PC-3 (cell line): Measurements from ENCODE around the gene MRPS7. TPM values are rescaled to one million over a fixed set of nuclear protein-coding genes. Genes with fewer than 3 reads are reported as not detected.

Experiments used
- ATAC-seq: fragments of 200-7000 bp; cut with Tn5 transposase; 2 replicates; pipeline ENCODE4 v1.9.1; 2020; ENCODE audit warnings: mild to moderate bottlenecking, moderate library complexity
- BruUV-seq: library from RNA; stranded (reverse); fragments of 400-500 nt; replicated peaks from 2 replicates; lab custom pipeline; 2021; lab: Mats Ljungman, UMichigan
- CTCF ChIA-PET: fragments of 300-600 bp; sonication (Branson Sonifier 250); formaldehyde crosslinking; loops from one replicate; lab custom pipeline; 2022; ENCODE audit warnings: antibody characterized with exemption; lab: Charles Lee
- POLR2A ChIA-PET: fragments of 300-600 bp; sonication (Branson Sonifier 250); formaldehyde crosslinking; loops from one replicate; lab custom pipeline; 2022; ENCODE audit warnings: antibody characterized with exemption; ENCODE audit not compliant: unreplicated experiment; lab: Charles Lee
- DNase-seq: peaks from one replicate; pipeline ENCODE4 v3.0.0-alpha.2; 2015
- H2AFZ ChIP-seq: fragments of 300-600 bp; sonication (generic); 2 replicates; pipeline ENCODE4 v1.6.0; 2016; ENCODE audit warnings: antibody characterized with exemption, low read length
- H3F3A ChIP-seq: fragments of 300-600 bp; sonication (generic); one replicate; pipeline ENCODE4 v1.6.0; 2017; ENCODE audit warnings: antibody characterized with exemption, low read length, control low read depth, mild to moderate bottlenecking; ENCODE audit not compliant: unreplicated experiment
- H3K27ac ChIP-seq: fragments of 300-600 bp; sonication (generic); 2 replicates; pipeline ENCODE4 v1.5.1; 2016; ENCODE audit warnings: mild to moderate bottlenecking, low read length
- H3K27me3 ChIP-seq: fragments of 300-600 bp; sonication (generic); 2 replicates; pipeline ENCODE4 v1.6.1; 2016; ENCODE audit warnings: low read length, mixed read lengths
- H3K36me3 ChIP-seq: fragments of 300-600 bp; sonication (generic); 2 replicates; pipeline ENCODE4 v1.6.1; 2016; ENCODE audit warnings: low read depth, mixed run types, low read length, mixed read lengths
- H3K4me1 ChIP-seq: fragments of 300-600 bp; sonication (generic); 2 replicates; pipeline ENCODE4 v1.5.1; 2016; ENCODE audit warnings: low read length; ENCODE audit not compliant: insufficient read depth
- H3K4me2 ChIP-seq: fragments of 300-600 bp; sonication (generic); 2 replicates; pipeline ENCODE4 v1.6.0; 2016; ENCODE audit warnings: low read length
- H3K4me3 ChIP-seq: fragments of 300-600 bp; sonication (generic); 2 replicates; pipeline ENCODE4 v1.5.1; 2016; ENCODE audit warnings: mild to moderate bottlenecking, low read length, mixed read lengths
- H3K79me2 ChIP-seq: fragments of 300-600 bp; sonication (generic); 2 replicates; pipeline ENCODE4 v1.6.1; 2017; ENCODE audit warnings: low read length, mixed read lengths
- H3K9ac ChIP-seq: fragments of 300-600 bp; sonication (generic); 2 replicates; pipeline ENCODE4 v1.6.0; 2016; ENCODE audit warnings: mild to moderate bottlenecking, low read length
- H3K9me2 ChIP-seq: fragments of 300-600 bp; sonication (generic); replicated peaks from 2 replicates; pipeline ENCODE4 v1.6.1; 2016; ENCODE audit warnings: mixed run types, low read length, mixed read lengths
- H3K9me3 ChIP-seq: fragments of 300-600 bp; sonication (generic); 2 replicates; pipeline ENCODE4 v1.6.1; 2016; ENCODE audit warnings: low read length, mixed read lengths
- H4K20me1 ChIP-seq: fragments of 300-600 bp; sonication (generic); 2 replicates; pipeline ENCODE4 v1.6.1; 2016; ENCODE audit warnings: low read length, mixed read lengths
- EZH2 ChIP-seq: fragments of 300-600 bp; sonication (generic); IDR thresholded peaks from one replicate; pipeline ENCODE4 v1.6.1; 2017; ENCODE audit warnings: antibody characterized with exemption, mild to moderate bottlenecking, low read length; ENCODE audit not compliant: unreplicated experiment
- EZH2phosphoT487 ChIP-seq: fragments of 300-600 bp; sonication (generic); IDR thresholded peaks from 2 replicates; pipeline ENCODE4 v1.6.1; 2018; ENCODE audit warnings: mild to moderate bottlenecking, antibody characterized with exemption, low read length, borderline replicate concordance
- intact Hi-C: fragments of 100-400 bp; cut with micrococcal nuclease; formaldehyde crosslinking; loops from 2 replicates; pipeline ENCODE4 v1.9.0; 2023
- total RNA-seq: library from RNA; depleted of rRNA; stranded (reverse); fragments of >200 nt; gene quantifications from 2 replicates; pipeline ENCODE4 v1.2.3, GENCODE V29; 2014
- TF ChIP-seq, protein P1 (sequence below): fragments of 300-600 bp; sonication (generic); conservative IDR thresholded peaks from 2 replicates; pipeline ENCODE4 v1.5.1; 2017; ENCODE audit warnings: antibody characterized with exemption, low read depth, mild to moderate bottlenecking, low read length

Gene MRPS7
- total RNA-seq, 1 experiment from 2014 or later, result 144 TPM

DNA sequence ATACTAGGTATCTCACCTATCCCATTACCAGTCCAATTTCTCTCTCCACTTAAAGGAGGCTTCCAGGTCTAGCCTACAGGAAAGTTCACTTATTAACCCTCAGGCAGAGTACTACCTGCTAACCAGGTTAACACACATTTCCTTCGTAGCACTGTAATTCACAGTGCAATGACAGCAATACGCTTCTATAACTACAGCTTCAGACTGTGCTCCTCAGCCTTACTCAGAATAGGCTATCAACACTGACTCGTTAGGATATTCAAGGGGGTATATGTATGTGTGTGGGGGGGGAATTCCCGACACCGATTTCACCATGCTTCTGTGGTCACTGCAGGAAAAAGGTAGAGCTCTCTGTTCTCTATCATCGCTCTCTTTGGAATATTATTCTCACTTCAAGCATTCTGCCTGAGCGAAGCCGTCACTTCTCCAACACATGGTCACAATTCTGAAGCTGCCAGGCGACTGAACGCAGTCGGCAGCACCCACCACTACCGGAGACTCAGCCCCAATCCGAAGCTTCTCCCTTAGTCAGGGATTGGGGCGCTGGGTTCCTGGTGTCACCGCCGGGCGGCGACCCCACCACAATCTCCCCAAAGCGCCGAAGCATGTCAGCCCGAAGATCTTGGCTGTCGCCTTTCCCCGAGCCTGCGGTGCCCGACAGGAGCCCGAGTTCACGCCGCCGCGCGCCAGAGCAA, 891 bp upstream of the MRPS7 start:
- BruUV-seq, result TSS peak; percentile 66

DNA sequence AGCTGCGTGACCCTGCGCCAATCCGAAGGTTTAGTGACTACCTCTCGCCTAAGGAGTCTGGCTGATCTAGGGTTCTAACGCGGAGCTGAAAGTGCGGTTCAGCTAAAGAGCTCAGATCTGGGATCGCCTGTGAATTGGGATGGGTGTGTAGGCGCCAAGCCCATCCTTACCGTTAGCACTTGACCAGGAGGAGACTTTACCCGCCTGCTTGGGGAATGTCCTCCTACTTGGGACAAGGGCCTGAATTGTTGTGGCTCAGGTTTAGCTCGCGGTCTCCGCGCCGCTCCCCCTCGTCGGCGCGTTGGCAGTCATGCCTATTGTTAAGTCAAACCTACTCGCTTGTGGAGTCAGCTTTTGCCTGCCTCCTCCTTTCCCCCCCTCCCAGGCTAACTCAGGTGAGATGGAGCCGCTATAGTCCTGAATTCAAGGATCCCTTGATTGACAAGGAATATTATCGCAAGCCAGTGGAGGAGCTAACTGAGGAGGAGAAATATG, 480 bp downstream of the MRPS7 start:
- CTCF ChIA-PET, result interaction anchor here (1.1 to 4.4 kb wide), 3 partner anchors 8 to 27 kb away, joined by 3 to 27 read pairs (median 3); partner anchors contain the start of genes MIF4GD and SLC25A19

More for the DNA sequence above, 891 bp upstream of the MRPS7 start:
- DNase-seq (peak; percentile 20), ATAC-seq (peak; percentile 11; the same call in 1 of the 2 replicates)
- Histone ChIP-seq H3K9me2 (no peaks in the 10 kb centered on the region), H3K79me2 (peaks cover 68% of the 10 kb centered on the region), H3K27me3 (no peaks in the 10 kb centered on the region), H3K9me3 (no peaks in the 10 kb centered on the region), H3K4me1 (peaks cover 21% of the 10 kb centered on the region), H3F3A (no peaks in the 10 kb centered on the region), H3K4me3 (peak overlapping the region; percentile 96), H2AFZ (peak overlapping the region; percentile 83), H3K27ac (peak overlapping the region; percentile 88), H3K9ac (peak overlapping the region; percentile 98), H3K4me2 (peak overlapping the region; percentile 95), H4K20me1 (no peaks in the 10 kb centered on the region), H3K36me3 (peaks cover 12% of the 10 kb centered on the region; the same call in 1 of the 2 replicates)
- intact Hi-C loops, result loop anchor here (1.0 kb wide), 1 partner anchor 10 kb away; no protein-coding TSS in a partner anchor
- TF ChIP-seq, protein P1, sequence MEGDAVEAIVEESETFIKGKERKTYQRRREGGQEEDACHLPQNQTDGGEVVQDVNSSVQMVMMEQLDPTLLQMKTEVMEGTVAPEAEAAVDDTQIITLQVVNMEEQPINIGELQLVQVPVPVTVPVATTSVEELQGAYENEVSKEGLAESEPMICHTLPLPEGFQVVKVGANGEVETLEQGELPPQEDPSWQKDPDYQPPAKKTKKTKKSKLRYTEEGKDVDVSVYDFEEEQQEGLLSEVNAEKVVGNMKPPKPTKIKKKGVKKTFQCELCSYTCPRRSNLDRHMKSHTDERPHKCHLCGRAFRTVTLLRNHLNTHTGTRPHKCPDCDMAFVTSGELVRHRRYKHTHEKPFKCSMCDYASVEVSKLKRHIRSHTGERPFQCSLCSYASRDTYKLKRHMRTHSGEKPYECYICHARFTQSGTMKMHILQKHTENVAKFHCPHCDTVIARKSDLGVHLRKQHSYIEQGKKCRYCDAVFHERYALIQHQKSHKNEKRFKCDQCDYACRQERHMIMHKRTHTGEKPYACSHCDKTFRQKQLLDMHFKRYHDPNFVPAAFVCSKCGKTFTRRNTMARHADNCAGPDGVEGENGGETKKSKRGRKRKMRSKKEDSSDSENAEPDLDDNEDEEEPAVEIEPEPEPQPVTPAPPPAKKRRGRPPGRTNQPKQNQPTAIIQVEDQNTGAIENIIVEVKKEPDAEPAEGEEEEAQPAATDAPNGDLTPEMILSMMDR, result peak; percentile 19; the same call in 1 of the 2 replicates
- TF ChIP-seq EZH2 (no peak), EZH2phosphoT487 (no peak)
- POLR2A ChIA-PET, result interaction anchor here (0.6 to 2.3 kb wide), 3 partner anchors 10 to 71 kb away, joined by 3 to 25 read pairs (median 3); partner anchors contain the start of genes MIF4GD and SLC25A19
- CTCF ChIA-PET, result interaction anchor here (0.5 to 4.4 kb wide), 4 partner anchors 10 to 89 kb away, joined by 3 to 27 read pairs (median 3); partner anchors contain the start of gene MIF4GD

More for the DNA sequence above, 480 bp downstream of the MRPS7 start:
- POLR2A ChIA-PET, result interaction anchor here (0.6 to 2.3 kb wide), 4 partner anchors 9 to 27 kb away, joined by 3 to 25 read pairs (median 4); partner anchors contain the start of genes MIF4GD and SLC25A19
- DNase-seq, result peak; percentile 30
- peak overlapping the region; percentile 98 for H3K9ac ChIP-seq
- no peaks in the 10 kb centered on the region for H3K9me2 ChIP-seq
- H3K79me2 ChIP-seq, result peaks cover 63% of the 10 kb centered on the region
- H3K4me3 ChIP-seq, result peak overlapping the region; percentile 96
- no peaks in the 10 kb centered on the region for H4K20me1 ChIP-seq
- no peaks in the 10 kb centered on the region for H3F3A ChIP-seq
- H3K4me1 ChIP-seq, result peaks cover 21% of the 10 kb centered on the region
- H2AFZ ChIP-seq, result peak overlapping the region; percentile 83
- H3K27ac ChIP-seq, result peak overlapping the region; percentile 88
- peak overlapping the region; percentile 95 for H3K4me2 ChIP-seq
- peak; percentile 36 for ATAC-seq
- H3K27me3 ChIP-seq, result no peaks in the 10 kb centered on the region
- H3K36me3 ChIP-seq, result peaks cover 21% of the 10 kb centered on the region
- intact Hi-C loops, result no loop called here
- BruUV-seq, result TSS peak; percentile 67
- TF ChIP-seq EZH2phosphoT487 (no peak), EZH2 (no peak)
- TF ChIP-seq, protein P1, result no peak
- H3K9me3 ChIP-seq, result no peaks in the 10 kb centered on the region
